ENCODE data around the gene ADGRG3. TPM values are rescaled to one million over a fixed set of nuclear protein-coding genes. Genes with fewer than 3 reads are reported as not detected.

The ADGRG3 gene
- total and polyA plus RNA-seq, 8 donors: 0.46 to 50.2 (median 1.7) TPM; not detected in 2

GRCh38 chr16:57660715-57661463, 7.2 kb upstream of the ADGRG3 start:
- Histone ChIP-seq H3K27me3 (peaks cover 0 to 5% (median 0%) of the 10 kb centered on the region in 3 donors), H3K36me3 (peaks cover 39 to 95% (median 90%) of the 10 kb centered on the region in 4 donors), H3K9me3 (no peaks in the 10 kb centered on the region), H3K4me1 (no peaks in the 10 kb centered on the region), H3K4me3 (no peak overlapping the region), H3K27ac (no peak overlapping the region)
- WGBS, 5 donors: 83 to 91% (median 87%) methylated on average over 8 to 11 of the region's 11 CpGs
- no peak for TF ChIP-seq POLR2A (IDR thresholded peaks at IDR 0.05)
- no peak for TF ChIP-seq EP300 (IDR thresholded peaks at IDR 0.05)
- no peak for TF ChIP-seq CTCF (IDR thresholded peaks at IDR 0.05)
- no peak for TF ChIP-seq POLR2AphosphoS5 (IDR thresholded peaks at IDR 0.05)
- intact Hi-C loops (cut with DNase I; ENCODE audit: low total_unique reads): no loop called here
- no peak for DNase-seq

GRCh38 chr16:57661510-57661909, 6.6 kb upstream of the ADGRG3 start:
- Histone ChIP-seq H3K4me1 (no peaks in the 10 kb centered on the region), H3K36me3 (peaks cover 38 to 89% (median 84%) of the 10 kb centered on the region in 4 donors), H3K27ac (no peak overlapping the region), H3K4me3 (no peak overlapping the region), H3K9me3 (no peaks in the 10 kb centered on the region), H3K27me3 (no peaks in the 10 kb centered on the region)
- no peak for TF ChIP-seq CTCF (IDR thresholded peaks at IDR 0.05)
- TF ChIP-seq POLR2AphosphoS5 (IDR thresholded peaks at IDR 0.05): no peak
- WGBS, 5 donors: 69 to 84% (median 78%) methylated on average over 6 to 7 of the region's 7 CpGs
- intact Hi-C loops (cut with DNase I; ENCODE audit: low total_unique reads): no loop called here
- no peak for DNase-seq

DNA sequence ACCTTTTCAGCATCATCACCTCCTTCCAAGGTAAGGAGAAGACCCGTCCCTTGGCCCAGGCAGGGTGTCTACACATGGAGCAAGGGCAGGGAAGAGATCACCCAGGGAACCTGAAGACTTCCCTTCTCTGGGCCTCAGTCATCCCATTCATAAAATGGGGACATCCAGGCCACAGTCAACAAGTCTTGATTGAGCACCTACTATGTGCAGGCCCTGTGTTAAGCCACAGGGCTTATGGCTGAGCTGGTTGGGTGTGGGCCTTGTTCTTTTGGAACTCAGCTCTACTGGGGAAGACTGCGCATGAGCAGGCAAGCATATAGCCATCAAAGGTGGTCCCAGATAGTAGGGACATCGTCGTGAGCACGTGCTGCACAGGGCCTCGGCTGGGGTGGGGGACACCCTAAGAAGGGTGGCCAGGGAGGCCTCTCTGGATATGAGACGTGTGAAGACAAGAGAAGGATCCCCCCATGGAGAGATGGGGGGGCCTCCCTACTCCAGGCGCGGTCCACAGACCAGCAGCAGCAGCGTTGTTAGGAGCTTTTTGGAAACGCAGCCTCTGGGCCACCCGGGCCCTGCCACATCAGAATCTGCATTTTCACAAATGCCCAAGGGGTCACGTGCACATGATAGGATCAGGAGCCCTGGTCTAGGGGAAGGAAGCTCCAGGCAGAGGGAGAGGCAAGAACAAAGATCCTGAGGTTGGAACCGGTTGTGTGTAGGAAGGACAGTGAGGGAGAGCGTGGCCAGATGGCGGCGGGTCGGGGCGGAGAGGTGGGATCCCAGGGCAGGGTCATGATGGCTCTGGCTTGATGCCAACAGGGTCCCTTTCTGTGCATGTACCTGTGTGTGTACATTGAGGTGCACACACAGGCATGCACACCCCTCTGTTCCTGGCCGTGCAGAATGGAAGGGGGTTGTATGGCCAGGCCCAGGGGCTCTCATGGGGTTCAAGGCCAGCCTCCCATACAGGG, 5.9 kb upstream of the ADGRG3 start:
- no peak overlapping the region for H3K27ac ChIP-seq
- DNase-seq: no peak
- WGBS, 5 donors: 88 to 90% (median 89%) methylated on average over 20 of the region's 20 CpGs
- intact Hi-C loops (cut with DNase I; ENCODE audit: low total_unique reads): no loop called here
- TF ChIP-seq CTCF (IDR thresholded peaks at IDR 0.05): no peak
- no peaks in the 10 kb centered on the region for H3K27me3 ChIP-seq
- H3K36me3 ChIP-seq: peaks cover 38 to 82% (median 78%) of the 10 kb centered on the region in 4 donors
- H3K4me3 ChIP-seq: no peak overlapping the region
- H3K9me3 ChIP-seq: no peaks in the 10 kb centered on the region
- no peaks in the 10 kb centered on the region for H3K4me1 ChIP-seq

DNA sequence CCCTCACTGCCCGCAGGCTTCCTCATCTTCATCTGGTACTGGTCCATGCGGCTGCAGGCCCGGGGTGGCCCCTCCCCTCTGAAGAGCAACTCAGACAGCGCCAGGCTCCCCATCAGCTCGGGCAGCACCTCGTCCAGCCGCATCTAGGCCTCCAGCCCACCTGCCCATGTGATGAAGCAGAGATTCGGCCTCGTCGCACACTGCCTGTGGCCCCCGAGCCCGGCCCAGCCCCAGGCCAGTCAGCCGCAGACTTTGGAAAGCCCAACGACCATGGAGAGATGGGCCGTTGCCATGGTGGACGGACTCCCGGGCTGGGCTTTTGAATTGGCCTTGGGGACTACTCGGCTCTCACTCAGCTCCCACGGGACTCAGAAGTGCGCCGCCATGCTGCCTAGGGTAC, 4.7 kb upstream of the ADGRG3 start:
- 80 to 91% (median 85%) methylated on average over 20 to 21 of the region's 21 CpGs; no CpG with 5 or more reads in 1 of the 5 donors for WGBS, 5 donors
- Histone ChIP-seq H3K9me3 (no peaks in the 10 kb centered on the region), H3K27ac (no peak overlapping the region), H3K4me1 (no peaks in the 10 kb centered on the region), H3K27me3 (no peaks in the 10 kb centered on the region), H3K36me3 (peaks cover 33 to 69% (median 65%) of the 10 kb centered on the region in 4 donors), H3K4me3 (no peak overlapping the region)
- TF ChIP-seq POLR2A (IDR thresholded peaks at IDR 0.05) (no peak), EP300 (IDR thresholded peaks at IDR 0.05) (no peak), CTCF (IDR thresholded peaks at IDR 0.05) (no peak), POLR2AphosphoS5 (IDR thresholded peaks at IDR 0.05) (no peak)
- intact Hi-C loops (cut with DNase I; ENCODE audit: low total_unique reads): no loop called here
- DNase-seq: no peak

Measured in stomach (tissue), 9 donors.